Choroid plexus epithelial cell (primary cell): ENCODE results near the gene ZNF462.
A peak's percentile ranks its signal among the peaks of the same experiment; 100 is the strongest.

Experiments used
- DNase-seq: peaks from one replicate; pipeline ENCODE4 v3.0.0-alpha.2; 2010; ENCODE audit warnings: low read depth
- H3K4me3 ChIP-seq: 2 replicates; pipeline ENCODE4 v1.5.1; 2011; ENCODE audit warnings: low read depth, mild to moderate bottlenecking, control low read depth, low read length, moderate library complexity
- CTCF ChIP-seq: conservative IDR thresholded peaks from 2 replicates; pipeline ENCODE4 v1.5.1; 2011; ENCODE audit warnings: low read depth, mild to moderate bottlenecking, control low read depth, inconsistent platforms, low read length, moderate library complexity

Gene ZNF462

GRCh38 chr9:106872641-106873040 lies 9.7 kb downstream of the ZNF462 start:
- no peak for TF ChIP-seq CTCF
- H3K4me3 ChIP-seq: no peak overlapping the region
- no peak for DNase-seq

- no peak for DNase-seq
- H3K4me3 ChIP-seq: no peak overlapping the region
- TF ChIP-seq CTCF: no peak
Observed at GRCh38 chr9:106874031-106874430, 11.1 kb downstream of the ZNF462 start.

- no peak for TF ChIP-seq CTCF
- DNase-seq: no peak
Observed at GRCh38 chr9:106874652-106875051, 11.7 kb downstream of the ZNF462 start.

GRCh38 chr9:106875529-106875928 lies 12.6 kb downstream of the ZNF462 start:
- no peak overlapping the region for H3K4me3 ChIP-seq
- no peak for TF ChIP-seq CTCF
- DNase-seq: no peak

More at GRCh38 chr9:106874652-106875051, 11.7 kb downstream of the ZNF462 start:
- H3K4me3 ChIP-seq: no peak overlapping the region

- no peak for TF ChIP-seq CTCF
- no peak overlapping the region for H3K4me3 ChIP-seq
- DNase-seq: no peak
Observed at GRCh38 chr9:106877345-106877744, 14.4 kb downstream of the ZNF462 start.

GRCh38 chr9:106878081-106878837 lies 15.3 kb downstream of the ZNF462 start:
- H3K4me3 ChIP-seq: no peak overlapping the region
- DNase-seq: no peak
- no peak for TF ChIP-seq CTCF

- no peak for TF ChIP-seq CTCF
- H3K4me3 ChIP-seq: no peak overlapping the region
- DNase-seq: peak; percentile 96
Observed at GRCh38 chr9:106878934-106879333, 16.0 kb downstream of the ZNF462 start.
